Measurements from ENCODE around the gene TCF20. TPM values are rescaled to one million over a fixed set of nuclear protein-coding genes. Genes with fewer than 3 reads are reported as not detected.

The TCF20 gene
- total RNA-seq, 4 donors from 2014 or later: 14.4 to 51.7 (median 27.3) TPM

GRCh38 chr22:42284202-42284591 lies 13.7 kb upstream of the TCF20 start:
- intact Hi-C loops (cut with DNase I; ENCODE audit: low total_unique reads): no loop called here
- H3K27ac ChIP-seq: no peak overlapping the region
- TF ChIP-seq POLR2A (IDR thresholded peaks at IDR 0.05): no peak
- TF ChIP-seq CTCF (IDR thresholded peaks at IDR 0.05): no peak
- no peak overlapping the region for H3K4me3 ChIP-seq
- no peaks in the 10 kb centered on the region for H3K27me3 ChIP-seq
- no peaks in the 10 kb centered on the region for H3K4me1 ChIP-seq
- no peaks in the 10 kb centered on the region for H3K9me3 ChIP-seq
- DNase-seq: no peak
- H3K36me3 ChIP-seq: no peaks in the 10 kb centered on the region

- intact Hi-C loops (cut with DNase I; ENCODE audit: low total_unique reads): no loop called here
- Histone ChIP-seq H3K27ac (peak overlapping the region in 1 of 2 donors; percentile 34), H3K27me3 (no peaks in the 10 kb centered on the region), H3K9me3 (no peaks in the 10 kb centered on the region), H3K36me3 (no peaks in the 10 kb centered on the region), H3K4me1 (no peaks in the 10 kb centered on the region), H3K4me3 (peak overlapping the region; percentile 14 to 43)
- peak in 1 of 2 donors; percentile 30 for DNase-seq
- TF ChIP-seq POLR2A (IDR thresholded peaks at IDR 0.05): no peak
- no peak for TF ChIP-seq CTCF (IDR thresholded peaks at IDR 0.05)
These were observed 13.1 kb upstream of the TCF20 start for GRCh38 chr22:42283278-42284201.

GRCh38 chr22:42282943-42283277 lies 12.5 kb upstream of the TCF20 start:
- no peaks in the 10 kb centered on the region for H3K36me3 ChIP-seq
- H3K9me3 ChIP-seq: no peaks in the 10 kb centered on the region
- TF ChIP-seq CTCF (IDR thresholded peaks at IDR 0.05) (no peak), POLR2A (IDR thresholded peaks at IDR 0.05) (no peak)
- DNase-seq: no peak
- H3K4me1 ChIP-seq: no peaks in the 10 kb centered on the region
- H3K27ac ChIP-seq: peak overlapping the region in 1 of 2 donors; percentile 34
- intact Hi-C loops (cut with DNase I; ENCODE audit: low total_unique reads): no loop called here
- H3K4me3 ChIP-seq: peak overlapping the region; percentile 14 to 43
- no peaks in the 10 kb centered on the region for H3K27me3 ChIP-seq

GRCh38 chr22:42282252-42282942 lies 11.9 kb upstream of the TCF20 start:
- Histone ChIP-seq H3K9me3 (no peaks in the 10 kb centered on the region), H3K36me3 (no peaks in the 10 kb centered on the region), H3K27me3 (no peaks in the 10 kb centered on the region), H3K27ac (peak overlapping the region in 1 of 2 donors; percentile 34), H3K4me3 (no peak overlapping the region), H3K4me1 (no peaks in the 10 kb centered on the region)
- intact Hi-C loops (cut with DNase I; ENCODE audit: low total_unique reads): no loop called here
- no peak for TF ChIP-seq CTCF (IDR thresholded peaks at IDR 0.05)
- TF ChIP-seq POLR2A (IDR thresholded peaks at IDR 0.05): no peak
- no peak for DNase-seq

- TF ChIP-seq POLR2A (IDR thresholded peaks at IDR 0.05): no peak
- TF ChIP-seq CTCF (IDR thresholded peaks at IDR 0.05): no peak
- Histone ChIP-seq H3K27me3 (no peaks in the 10 kb centered on the region), H3K4me3 (no peak overlapping the region), H3K9me3 (no peaks in the 10 kb centered on the region), H3K4me1 (no peaks in the 10 kb centered on the region), H3K27ac (no peak overlapping the region), H3K36me3 (no peaks in the 10 kb centered on the region)
- intact Hi-C loops (cut with DNase I; ENCODE audit: low total_unique reads): no loop called here
- DNase-seq: no peak
These were observed 11.3 kb upstream of the TCF20 start for GRCh38 chr22:42281706-42282251.

Measured in uterus (tissue), 4 donors.